DMS53 treated with DMSO at 0.1 percent for 48 hours (cell line): Measurements from ENCODE around the gene ANGPTL7.

Experiments used
- DNase-seq: peaks from one replicate; lab custom pipeline; 2025; ENCODE audit not compliant: unreplicated experiment; lab: John Stamatoyannopoulos, UW

Gene ANGPTL7

DNA sequence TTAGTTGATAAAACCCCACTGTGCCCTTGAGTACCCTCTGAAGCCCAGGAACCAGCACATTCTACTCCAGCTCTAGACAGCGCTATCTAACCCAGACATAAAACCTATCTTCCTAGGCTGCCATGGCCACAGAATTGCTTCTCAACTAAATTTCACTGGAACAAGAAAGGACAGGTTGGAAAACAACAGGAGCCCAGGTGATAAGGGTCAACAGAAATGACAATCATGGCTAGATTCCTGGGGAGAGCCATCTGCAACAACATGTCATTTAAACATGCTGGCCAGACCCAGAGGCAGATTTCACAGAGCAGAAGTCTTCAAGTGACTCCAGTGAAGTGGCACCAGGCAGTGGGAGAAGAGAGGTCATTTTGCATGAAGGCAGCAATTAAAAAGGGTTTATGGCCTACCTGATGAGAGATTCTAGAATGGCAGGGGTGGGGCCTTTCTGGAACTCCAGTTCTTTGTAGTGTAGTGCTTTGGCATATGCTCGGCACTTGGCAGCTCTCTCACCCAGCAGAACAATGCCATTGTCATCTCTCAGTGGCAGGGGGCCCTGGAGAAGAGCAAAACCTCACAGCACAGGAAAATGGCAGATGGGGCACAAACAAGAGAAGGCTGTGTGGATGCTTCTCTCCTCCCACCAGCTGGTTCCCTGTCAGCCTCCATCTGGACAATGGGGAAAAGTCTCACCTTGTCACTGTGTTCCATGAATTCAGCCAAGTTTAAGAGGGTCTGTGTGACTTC, 9.9 kb downstream of the ANGPTL7 start:
- DNase-seq: no peak

DNA sequence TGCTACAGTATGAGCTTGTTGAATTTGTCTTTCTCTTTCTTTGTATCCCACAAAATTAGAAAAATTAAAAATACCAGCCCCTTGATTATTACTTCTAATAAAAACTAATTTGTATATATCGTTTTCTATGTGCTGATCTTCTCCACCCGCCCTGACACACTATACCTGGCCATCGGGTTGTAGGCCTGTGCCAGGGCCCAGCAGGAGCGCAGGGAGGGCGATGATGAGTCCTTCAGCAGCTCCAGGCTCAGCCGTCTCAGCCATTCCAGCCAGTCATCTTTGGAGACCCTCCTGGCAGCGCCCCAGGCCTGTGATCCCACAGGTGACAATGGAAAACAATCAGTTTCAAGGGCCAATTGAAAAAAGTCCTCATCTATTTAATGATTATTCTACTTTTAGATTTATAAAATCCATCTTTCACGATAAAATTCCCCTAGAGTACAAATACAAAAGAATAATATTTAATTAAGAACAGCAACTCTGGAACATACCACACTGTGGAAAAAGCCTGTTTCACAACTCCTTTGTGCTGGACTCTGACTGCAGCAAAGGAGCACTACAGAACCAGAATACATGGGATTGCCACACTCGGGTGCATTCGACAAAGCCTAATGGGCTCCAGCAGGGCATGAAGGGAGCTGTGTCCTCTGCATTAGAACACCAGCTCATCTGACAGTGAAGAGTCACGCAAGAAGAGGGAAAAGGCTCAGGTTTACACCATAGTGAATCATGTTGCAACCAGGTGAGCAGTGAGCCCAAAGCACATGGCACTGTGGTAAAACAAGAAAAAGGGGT, 15.4 kb downstream of the ANGPTL7 start:
- DNase-seq: no peak

DNA sequence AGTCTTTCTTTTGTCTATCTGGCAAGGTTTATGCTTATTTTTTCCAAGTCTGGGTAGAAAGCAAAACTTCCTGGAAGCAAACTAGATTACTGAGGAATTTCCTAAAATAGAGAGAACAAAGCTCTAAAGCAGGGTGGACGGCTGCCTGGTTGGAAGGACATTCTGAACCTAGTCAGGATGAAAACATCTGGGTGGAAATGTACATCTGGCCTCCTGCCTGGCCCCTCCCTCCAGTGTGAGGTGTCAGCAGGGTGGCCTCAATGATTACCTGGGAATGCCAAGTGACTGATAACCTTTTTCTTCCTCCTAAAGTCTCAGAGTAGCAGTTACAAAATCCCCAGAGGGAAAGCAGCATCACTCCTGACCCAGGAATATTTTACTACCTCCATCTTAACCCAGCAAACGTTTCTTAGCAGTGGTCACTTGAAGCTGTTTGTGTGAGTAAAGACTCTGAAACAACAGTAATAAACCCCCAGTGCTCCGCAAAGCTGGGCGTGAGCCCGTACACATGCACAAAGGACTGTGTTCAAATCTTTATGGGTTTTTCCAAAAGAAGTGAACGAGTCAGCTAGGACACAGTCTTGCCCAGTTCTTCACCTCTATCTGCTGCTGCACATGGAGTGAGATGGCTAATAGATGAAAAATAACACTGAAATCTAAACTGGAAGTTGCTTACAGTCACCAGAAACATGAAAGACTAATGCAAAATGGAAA, 18.9 kb downstream of the ANGPTL7 start:
- no peak for DNase-seq

DNA sequence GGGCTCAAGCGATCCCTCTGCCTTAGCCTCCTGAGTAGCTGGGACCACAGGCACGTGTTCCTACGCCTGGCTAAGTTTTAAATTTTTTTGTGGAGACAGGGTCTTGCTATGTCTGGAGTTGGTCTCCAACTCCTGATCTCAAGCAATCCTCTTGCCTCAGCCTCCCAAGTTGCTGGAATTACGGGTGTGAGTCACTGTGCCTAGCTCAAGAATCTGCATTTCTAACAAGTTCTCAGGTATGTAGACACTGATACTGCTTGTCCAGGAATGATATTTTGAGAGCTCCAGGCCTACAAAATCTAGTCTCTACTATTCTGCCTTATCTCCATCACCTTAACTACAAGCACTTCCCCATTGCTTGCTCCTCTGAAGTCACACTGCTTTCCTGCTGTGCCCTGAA, 22.3 kb downstream of the ANGPTL7 start:
- no peak for DNase-seq

DNA sequence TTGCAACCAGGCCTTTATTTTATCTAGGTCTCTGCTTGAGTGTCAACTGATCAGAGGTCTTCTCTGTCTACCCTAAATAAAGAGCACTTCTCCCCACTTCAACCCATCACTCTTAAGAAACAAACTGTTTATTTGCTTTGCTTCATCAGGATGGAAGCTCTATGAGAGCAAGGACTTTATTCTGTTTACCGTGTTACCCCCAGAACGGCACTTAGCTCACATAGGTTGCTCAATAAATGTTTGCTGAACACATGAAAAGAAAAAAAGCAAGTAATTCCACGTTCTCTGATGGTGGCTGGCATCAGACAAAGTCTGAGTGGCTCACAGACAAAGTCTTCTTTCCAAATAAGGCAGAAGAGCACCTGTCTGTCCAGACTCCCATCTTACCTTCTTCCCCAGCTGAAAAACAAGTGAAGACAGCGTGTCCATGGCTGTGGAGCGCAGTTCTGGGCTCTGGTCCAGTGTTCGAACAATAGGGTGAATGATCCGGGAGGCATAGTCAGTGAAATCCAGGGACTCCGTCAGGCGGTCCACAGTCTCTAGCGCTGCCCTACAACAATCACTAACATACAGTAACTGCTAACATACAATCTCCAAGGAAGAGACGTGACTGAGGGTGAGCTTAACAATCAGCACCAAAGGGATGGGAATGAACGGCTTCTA, 22.9 kb downstream of the ANGPTL7 start:
- no peak for DNase-seq

DNA sequence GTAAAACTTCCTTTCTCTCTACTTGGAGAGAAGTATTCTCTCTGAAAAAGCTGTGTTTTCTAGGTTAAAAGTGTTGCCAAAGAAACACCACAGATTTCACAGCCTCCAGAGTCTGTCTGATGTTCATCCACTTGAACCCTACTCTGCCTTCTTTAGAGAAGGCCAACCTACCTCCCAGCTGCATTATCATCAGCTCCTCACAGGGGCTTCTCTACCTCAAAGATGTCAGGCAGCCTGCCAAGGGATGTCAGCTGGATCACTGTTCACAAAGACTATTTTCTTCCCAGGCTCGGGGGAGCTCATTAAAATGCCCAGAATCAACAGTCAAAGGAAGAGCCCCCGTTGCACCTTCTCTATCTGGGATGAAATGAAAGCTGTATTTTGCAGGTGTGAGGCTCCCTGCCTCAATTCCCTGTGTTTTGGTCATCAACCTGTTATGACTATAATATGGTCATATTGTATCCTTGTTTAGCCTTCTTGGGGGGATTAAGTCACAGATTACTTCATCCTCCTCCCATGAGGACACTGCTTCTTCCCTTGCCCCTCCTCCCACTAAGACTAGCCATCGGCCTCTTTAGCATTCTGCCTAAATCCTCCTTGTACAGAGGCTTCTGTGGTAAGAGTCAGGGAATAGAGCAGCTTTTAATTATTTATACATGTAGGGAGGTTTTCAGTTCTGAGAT, 25.7 kb downstream of the ANGPTL7 start:
- no peak for DNase-seq

DNA sequence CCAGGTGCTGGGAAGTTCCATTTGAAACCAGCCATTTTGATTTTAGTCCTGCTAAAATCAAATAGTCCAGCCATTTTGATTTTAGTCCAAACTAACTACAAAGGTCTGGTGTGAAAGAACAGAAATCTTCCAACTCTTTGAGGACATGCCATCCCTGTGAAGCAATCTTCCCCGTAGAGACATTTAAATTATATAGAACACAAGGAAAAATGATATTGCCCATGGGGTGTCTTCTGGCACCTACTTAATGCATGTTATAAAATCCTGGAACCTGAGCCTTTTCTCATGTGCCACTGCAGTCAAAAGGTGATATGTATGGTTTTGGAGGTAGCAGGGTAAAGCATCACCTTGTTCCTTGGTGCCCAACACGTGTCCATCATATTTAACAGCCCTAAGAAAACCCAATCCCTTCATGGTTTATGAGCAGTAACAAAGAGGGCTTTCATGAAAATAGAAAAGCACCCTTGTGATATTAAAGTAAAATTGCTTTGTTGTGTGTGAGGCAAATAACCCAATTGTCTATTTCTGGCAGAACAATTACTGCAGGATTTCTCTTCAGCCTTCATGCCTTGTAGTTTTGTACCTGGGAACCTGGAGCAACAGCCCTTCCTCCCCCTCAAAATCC, 26.3 kb downstream of the ANGPTL7 start:
- DNase-seq: no peak

DNA sequence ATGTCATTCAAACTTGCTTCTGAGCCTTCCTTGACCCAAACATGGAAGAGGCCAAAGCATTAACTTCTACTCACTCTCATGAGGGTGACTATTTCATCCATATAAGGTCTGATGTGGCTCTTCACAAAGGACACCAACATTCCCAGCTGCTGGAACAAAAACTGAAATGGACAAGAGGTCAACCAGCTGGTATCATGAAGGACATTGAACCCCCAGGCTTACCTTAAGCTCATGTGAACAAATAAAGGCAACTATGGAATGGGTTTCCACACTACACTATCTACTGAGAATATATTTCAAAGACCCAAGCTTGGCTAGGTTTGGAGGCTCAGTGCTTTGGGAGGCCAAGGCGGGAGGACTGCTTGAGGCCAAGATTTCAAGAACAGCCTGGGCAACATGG, 26.9 kb downstream of the ANGPTL7 start:
- no peak for DNase-seq

DNA sequence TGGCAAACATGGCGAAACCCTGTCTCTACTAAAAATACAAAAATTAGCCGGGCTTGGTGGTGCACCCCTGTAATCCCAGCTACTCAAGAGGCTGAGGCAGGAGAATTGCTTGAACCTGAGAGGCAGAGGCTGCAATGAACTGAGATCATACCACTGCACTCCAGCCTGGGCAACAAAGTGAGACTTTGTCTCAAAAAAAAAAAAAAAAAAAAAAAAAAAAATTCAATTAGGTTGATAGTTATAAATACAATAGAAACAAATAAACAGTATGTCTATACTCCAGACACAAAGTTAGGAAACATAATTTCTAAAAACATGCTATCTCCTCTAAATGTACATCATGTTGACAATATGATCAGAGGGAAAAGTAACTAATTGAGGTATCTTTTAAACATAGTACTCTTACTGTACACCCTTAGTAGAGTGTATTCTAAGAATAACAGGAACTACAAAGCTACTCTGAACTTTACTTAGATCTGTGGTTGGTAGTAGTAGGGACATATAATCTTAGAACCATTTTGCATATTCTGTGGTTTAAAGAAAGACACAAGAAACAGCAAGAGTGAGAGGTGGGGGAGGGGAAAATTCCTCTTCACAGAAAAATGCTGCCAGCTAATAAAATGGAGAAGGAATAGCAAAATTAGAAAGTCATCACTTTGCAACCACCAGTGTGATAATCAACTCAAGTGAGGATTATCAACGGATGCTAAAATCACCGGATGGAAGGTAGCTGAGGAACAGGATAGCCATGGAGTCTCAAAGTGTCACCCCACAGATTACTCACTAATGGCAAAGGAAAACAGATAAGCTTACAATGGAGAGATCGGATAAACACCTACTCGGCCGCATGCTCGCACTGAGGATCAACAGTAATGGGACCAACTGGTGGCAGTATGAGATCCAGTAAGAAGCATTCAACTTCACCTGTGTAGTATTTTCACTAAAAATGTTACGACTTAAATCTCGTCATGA, 38.2 kb downstream of the ANGPTL7 start:
- no peak for DNase-seq

DNA sequence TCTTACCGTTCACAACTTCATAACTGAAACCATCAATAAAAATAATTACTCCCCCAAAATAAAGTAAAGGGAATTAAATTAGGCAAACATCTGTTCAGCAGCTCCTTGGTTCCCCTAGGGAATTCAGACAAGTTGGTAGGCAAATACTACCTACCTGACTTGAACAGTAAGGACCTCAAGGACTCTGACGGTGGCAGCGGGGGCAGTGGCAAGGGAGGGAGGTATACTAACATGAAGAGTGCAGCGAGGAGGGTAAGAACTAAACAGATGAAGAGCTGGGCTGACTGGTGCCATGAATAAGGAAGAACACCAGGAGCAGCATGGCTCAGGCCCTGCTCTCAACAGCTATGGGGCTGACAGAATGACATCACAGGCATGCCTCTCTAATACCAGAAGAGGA, 40.0 kb downstream of the ANGPTL7 start:
- no peak for DNase-seq

DNA sequence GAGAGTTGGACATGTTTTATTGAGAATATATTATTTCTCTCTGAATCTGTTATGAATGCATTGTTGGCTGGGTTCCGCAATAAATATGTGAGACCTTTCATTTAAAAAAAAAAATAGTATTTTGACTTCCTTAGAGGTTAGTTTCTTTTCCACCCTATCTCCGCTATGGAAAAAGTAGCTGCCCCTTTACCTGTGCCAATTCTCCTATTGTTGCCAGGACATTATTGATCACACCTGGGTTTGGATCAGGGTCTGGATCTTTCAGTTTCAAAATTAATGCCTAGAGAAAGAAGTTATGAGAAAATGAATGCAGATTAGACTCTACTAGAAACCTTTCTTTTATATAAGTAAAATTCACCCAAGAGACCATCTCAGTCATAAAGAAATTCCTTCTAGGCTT, 44.1 kb downstream of the ANGPTL7 start:
- DNase-seq: no peak

DNA sequence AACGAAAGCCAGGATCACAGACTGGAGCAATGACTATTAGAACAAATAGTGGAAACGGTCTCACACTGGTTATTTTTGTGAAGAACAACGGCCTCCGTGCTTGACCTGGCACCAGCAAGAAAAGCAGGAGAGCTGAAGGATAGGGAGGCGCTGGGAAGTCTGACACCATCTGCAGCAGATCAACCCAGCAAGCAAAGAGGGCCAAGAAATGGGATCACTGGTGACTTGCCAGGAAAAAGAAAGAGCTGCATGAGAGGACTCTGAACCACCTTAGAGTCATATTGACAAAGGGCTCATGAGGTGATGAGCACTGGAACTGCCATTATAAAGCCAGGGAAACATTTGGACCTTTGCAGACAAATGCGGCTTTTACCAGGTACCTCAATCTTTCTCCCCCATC, 48.2 kb downstream of the ANGPTL7 start:
- DNase-seq: no peak

DNA sequence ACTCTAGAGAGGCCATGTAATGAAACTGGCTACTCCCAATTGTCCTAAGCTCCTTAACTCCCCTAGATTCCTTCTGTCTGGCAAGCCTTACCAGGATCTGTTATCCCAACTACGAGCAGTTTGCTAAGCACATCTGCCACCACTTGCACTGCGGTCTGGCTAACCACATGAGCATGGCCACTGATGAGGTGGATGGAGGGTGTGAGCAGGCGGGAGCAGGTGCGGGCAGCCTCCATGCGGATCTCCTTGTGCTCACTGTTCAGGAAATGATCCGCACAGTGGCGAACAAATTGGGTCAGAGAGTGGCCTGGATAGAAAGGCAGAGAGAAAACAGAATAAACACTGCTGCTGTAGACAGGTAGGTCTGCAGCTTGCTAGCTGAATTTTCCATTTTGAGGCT, 49.2 kb downstream of the ANGPTL7 start:
- no peak for DNase-seq

DNA sequence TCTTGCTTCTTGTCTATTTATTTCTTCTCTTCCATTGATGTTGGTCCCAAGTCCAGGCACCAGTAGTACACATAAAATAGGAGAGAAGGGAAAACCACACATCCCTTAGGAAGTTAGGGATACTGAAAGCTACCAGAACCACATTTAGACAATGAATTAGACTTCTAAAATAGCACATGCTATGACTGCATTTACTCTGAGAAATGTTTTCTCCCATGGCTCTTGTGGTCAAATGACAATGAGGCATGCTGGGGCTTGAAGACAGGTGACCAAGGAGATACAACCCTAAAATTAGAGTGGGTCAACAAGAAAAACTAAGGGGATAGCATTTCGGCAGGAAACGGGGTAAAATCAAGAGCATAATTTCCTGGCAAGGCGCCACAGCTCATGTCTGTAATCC, 56.1 kb downstream of the ANGPTL7 start:
- no peak for DNase-seq
